HCT116 (cell line): ENCODE measurements around the gene SUSD3. TPM values are rescaled to one million over a fixed set of nuclear protein-coding genes. Genes with fewer than 3 reads are reported as not detected.

Experiments
- ATAC-seq: fragments of 200-7000 bp; cut with Tn5 transposase; 2 replicates; pipeline ENCODE4 v1.9.1; 2020; ENCODE audit warnings: mild to moderate bottlenecking, moderate library complexity
- BruUV-seq: library from RNA; stranded (reverse); fragments of 400-500 nt; replicated peaks from 2 replicates; lab custom pipeline; 2021; lab: Mats Ljungman, UMichigan
- CTCF ChIA-PET: fragments of 300-600 bp; sonication (Branson Sonifier 250); formaldehyde crosslinking; loops from one replicate; lab custom pipeline; 2021; ENCODE audit warnings: antibody characterized with exemption; lab: Charles Lee
- POLR2A ChIA-PET: fragments of 300-600, 350-600 bp; sonication (Branson Sonifier 250); formaldehyde crosslinking; loops from one replicate; lab custom pipeline; 2021; ENCODE audit warnings: antibody characterized with exemption; lab: Charles Lee
- RAD21 ChIA-PET, 2 experiments: fragments of 300-600 bp; sonication (Branson Sonifier 250); formaldehyde crosslinking; loops; one replicate each; lab custom pipeline; 2023; ENCODE audit warnings: low total read pairs in 2 of 2; ENCODE audit not compliant: uncharacterized antibody in 2 of 2, unreplicated experiment in 2 of 2, low non-redundant PET in 1 of 2; lab: Charles Lee
- DNase-seq: peaks from one replicate; pipeline ENCODE4 v3.0.0-alpha.2; 2010; ENCODE audit warnings: low read depth, low spot score
- H2AFZ ChIP-seq: fragments of 200-600 bp; shearing (Covaris generic), sonication (generic); 2 replicates; pipeline ENCODE4 v1.6.1; 2017; ENCODE audit warnings: low read depth, mixed run types, mixed read lengths, antibody characterized with exemption, low read length; ENCODE audit not compliant: poor library complexity, severe bottlenecking
- H3K27ac ChIP-seq: 2 replicates; pipeline ENCODE4 v1.5.1; 2012; ENCODE audit warnings: low read depth, low read length
- H3K27me3 ChIP-seq: fragments of 200-600 bp; sonication (generic); 2 replicates; pipeline ENCODE4 v1.6.1; 2016; ENCODE audit warnings: mixed run types, low read length, mixed read lengths; ENCODE audit not compliant: insufficient read depth
- H3K36me3 ChIP-seq, 2 experiments: fragments of 200-500 bp in 1 of 2; fragments of 200-600 bp in 1 of 2; sonication (Bioruptor generic) in 1 of 2; sonication (generic) in 1 of 2; 2 replicates each; pipeline versions ENCODE4 v1.5.1 to v1.6.1; 2014 to 2016; ENCODE audit warnings: low read length in 2 of 2, inconsistent platforms in 1 of 2, mixed read lengths in 1 of 2, mixed run types in 1 of 2; ENCODE audit not compliant: insufficient read depth in 2 of 2, control insufficient read depth in 1 of 2
- H3K4me1 ChIP-seq, 2 experiments: fragments of 200-600 bp in 1 of 2; sonication (generic) in 1 of 2; 2 replicates each; pipeline versions ENCODE4 v1.5.1 to v1.6.1; 2012 to 2017; ENCODE audit warnings: low read length in 2 of 2, inconsistent platforms in 1 of 2, mild to moderate bottlenecking in 1 of 2, mixed read lengths in 1 of 2, mixed run types in 1 of 2, moderate library complexity in 1 of 2; ENCODE audit not compliant: insufficient read depth in 2 of 2, control insufficient read depth in 1 of 2
- H3K4me2 ChIP-seq: fragments of 200-600 bp; sonication (generic); 2 replicates; pipeline ENCODE4 v1.6.1; 2017; ENCODE audit warnings: mixed run types, low read length, mixed read lengths
- H3K4me3 ChIP-seq, 2 experiments: fragments of 200-600 bp in 1 of 2; sonication (generic) in 1 of 2; replicated peaks in 1 of 2; 2 replicates each; pipeline ENCODE4 v1.5.1; 2011 to 2016; ENCODE audit warnings: low read length in 2 of 2, control low read depth in 1 of 2, low read depth in 1 of 2, mild to moderate bottlenecking in 1 of 2, mixed read lengths in 1 of 2, mixed run types in 1 of 2
- H3K79me2 ChIP-seq: fragments of 200-600 bp; sonication (generic); 2 replicates; pipeline ENCODE4 v1.6.1; 2017; ENCODE audit warnings: mild to moderate bottlenecking, mixed run types, low read length, moderate library complexity, mixed read lengths; ENCODE audit not compliant: insufficient read depth
- H3K9ac ChIP-seq: fragments of 200-600 bp; sonication (generic); 2 replicates; pipeline ENCODE4 v1.6.1; 2016; ENCODE audit warnings: low read length, mixed read lengths
- H3K9me2 ChIP-seq: fragments of 200-600 bp; sonication (generic), shearing (Covaris generic); 2 replicates; pipeline ENCODE4 v1.6.1; 2017; ENCODE audit warnings: mixed run types, mild to moderate bottlenecking, moderate library complexity; ENCODE audit not compliant: insufficient read depth
- H3K9me3 ChIP-seq, 2 experiments: fragments of 200-500 bp in 1 of 2; fragments of 200-600 bp in 1 of 2; sonication (Bioruptor generic) in 1 of 2; sonication (generic) in 1 of 2; 2 replicates each; pipeline ENCODE4 v1.6.1; 2014 to 2017; ENCODE audit warnings: low read length in 2 of 2, mixed read lengths in 2 of 2, inconsistent platforms in 1 of 2, low read depth in 1 of 2, mild to moderate bottlenecking in 1 of 2, mixed run types in 1 of 2, moderate library complexity in 1 of 2; ENCODE audit not compliant: control insufficient read depth in 1 of 2, insufficient read depth in 1 of 2
- H4K20me1 ChIP-seq: fragments of 200-600 bp; sonication (generic), shearing (Covaris generic); 2 replicates; pipeline ENCODE4 v1.6.1; 2017; ENCODE audit warnings: mixed run types, mild to moderate bottlenecking, moderate library complexity; ENCODE audit not compliant: insufficient read depth
- ATF3 ChIP-seq: IDR thresholded peaks from 2 replicates; pipeline ENCODE4 v1.6.1; 2012
- CBX3 ChIP-seq: IDR thresholded peaks from 2 replicates; pipeline ENCODE4 v1.6.1; 2012; ENCODE audit warnings: low read depth
- EGR1 ChIP-seq: IDR thresholded peaks from 2 replicates; pipeline ENCODE4 v1.6.1; 2012; ENCODE audit warnings: low read depth
- ELF1 ChIP-seq: IDR thresholded peaks from 2 replicates; pipeline ENCODE4 v1.6.1; 2012; ENCODE audit warnings: low read depth, borderline replicate concordance
- FOSL1 ChIP-seq: IDR thresholded peaks from 2 replicates; pipeline ENCODE4 v1.6.1; 2012; ENCODE audit warnings: low read depth
- MAX ChIP-seq: IDR thresholded peaks from 2 replicates; pipeline ENCODE4 v1.6.1; 2012
- POLR2AphosphoS5 ChIP-seq: IDR thresholded peaks from 2 replicates; pipeline ENCODE4 v1.6.1; 2011; ENCODE audit warnings: mild to moderate bottlenecking, low read depth, low read length, moderate library complexity
- RAD21 ChIP-seq: IDR thresholded peaks from 2 replicates; pipeline ENCODE4 v1.6.1; 2012; ENCODE audit warnings: low read depth, mild to moderate bottlenecking
- REST ChIP-seq: IDR thresholded peaks from 2 replicates; pipeline ENCODE4 v1.6.1; 2012; ENCODE audit warnings: low read depth
- SIN3A ChIP-seq: IDR thresholded peaks from 2 replicates; pipeline ENCODE4 v1.6.1; 2012; ENCODE audit warnings: low read depth
- SP1 ChIP-seq: IDR thresholded peaks from 2 replicates; pipeline ENCODE4 v1.6.1; 2012; ENCODE audit warnings: low read depth
- SRF ChIP-seq: IDR thresholded peaks from 2 replicates; pipeline ENCODE4 v1.6.1; 2012; ENCODE audit warnings: low read depth
- YY1 ChIP-seq: IDR thresholded peaks from 2 replicates; pipeline ENCODE4 v1.6.1; 2011; ENCODE audit warnings: low read length, low read depth, moderate library complexity, mild to moderate bottlenecking; ENCODE audit not compliant: insufficient replicate concordance; ENCODE audit errors: extremely low read depth
- ZBTB33 ChIP-seq: IDR thresholded peaks from 2 replicates; pipeline ENCODE4 v1.6.1; 2011; ENCODE audit warnings: mild to moderate bottlenecking, low read length, moderate library complexity; ENCODE audit not compliant: insufficient replicate concordance; ENCODE audit errors: extremely low read depth
- ZFX ChIP-seq: fragments of 450-650 bp; IDR thresholded peaks from 2 replicates; pipeline ENCODE4 v1.6.1; 2017
- ZNF274 ChIP-seq: fragments of 200-500 bp; sonication (Bioruptor generic); IDR thresholded peaks from 2 replicates; pipeline ENCODE4 v1.6.1; 2014; ENCODE audit warnings: mild to moderate bottlenecking, low read depth, low read length, inconsistent platforms
- intact Hi-C: fragments of 100-400 bp; cut with micrococcal nuclease; formaldehyde crosslinking; loops from 2 replicates; pipeline ENCODE4 v1.10.0; 2022
- total RNA-seq: library from RNA; stranded (reverse); gene quantifications from one replicate; pipeline ENCODE4 v1.2.1, GENCODE V29; 2021; ENCODE audit not compliant: unreplicated experiment

Gene SUSD3
- total RNA-seq, 1 experiment from 2014 or later: 11.3 TPM

- RAD21 ChIA-PET: no interaction called here
- H3K27ac ChIP-seq: no peak overlapping the region
- no peaks in the 10 kb centered on the region for H3K36me3 ChIP-seq
- no peaks in the 10 kb centered on the region for H3K27me3 ChIP-seq
- H3K79me2 ChIP-seq: no peaks in the 10 kb centered on the region
- CTCF ChIA-PET: no interaction called here
- no peak overlapping the region for H3K4me3 ChIP-seq
- H3K9ac ChIP-seq: no peak overlapping the region
- no peaks in the 10 kb centered on the region for H4K20me1 ChIP-seq
- H3K4me1 ChIP-seq: peaks cover 0 to 5% of the 10 kb centered on the region in 2 experiments; a peak in 1 of 4 replicates
- no peak for ATAC-seq
- no peak for DNase-seq
- TF ChIP-seq SRF (no peak), POLR2AphosphoS5 (no peak), CBX3 (no peak), ATF3 (no peak), ZBTB33 (no peak), EGR1 (no peak), MAX (no peak), ELF1 (no peak), FOSL1 (no peak), SP1 (no peak), REST (no peak), ZNF274 (no peak), ZFX (no peak), SIN3A (no peak), YY1 (no peak), RAD21 (no peak)
- no peak overlapping the region for H2AFZ ChIP-seq
- intact Hi-C loops: no loop called here
- no TSS peak for BruUV-seq
- H3K4me2 ChIP-seq: no peak overlapping the region
- POLR2A ChIA-PET: no interaction called here
- H3K9me3 ChIP-seq: no peaks in the 10 kb centered on the region
- H3K9me2 ChIP-seq: no peaks in the 10 kb centered on the region
Observed at GRCh38 chr9:93039976-93040375, 18.5 kb upstream of the SUSD3 start.
